MM.1S (cell line): ENCODE measurements around the gene CETP.

Source experiments
- EZH2 ChIP-seq: fragments of 300-600 bp; sonication (generic); optimal IDR thresholded peaks from 2 replicates; pipeline ENCODE3; 2017; ENCODE audit warnings: low read depth, mild to moderate bottlenecking, antibody characterized with exemption, low read length, mixed read lengths
- EZH2phosphoT487 ChIP-seq: fragments of 300-600 bp; sonication (generic); IDR thresholded peaks from 2 replicates; pipeline ENCODE4 v1.6.1; 2018; ENCODE audit warnings: antibody characterized with exemption, low read length
- TF ChIP-seq, protein P1 (sequence below): fragments of 300-600 bp; sonication (generic); IDR thresholded peaks from 2 replicates; pipeline ENCODE4 v1.5.1; 2016; ENCODE audit warnings: antibody characterized with exemption, low read length, mixed read lengths

GRCh38 chr16:57032346-57032745 lies 70.6 kb downstream of the CETP start:
- TF ChIP-seq, protein P1, sequence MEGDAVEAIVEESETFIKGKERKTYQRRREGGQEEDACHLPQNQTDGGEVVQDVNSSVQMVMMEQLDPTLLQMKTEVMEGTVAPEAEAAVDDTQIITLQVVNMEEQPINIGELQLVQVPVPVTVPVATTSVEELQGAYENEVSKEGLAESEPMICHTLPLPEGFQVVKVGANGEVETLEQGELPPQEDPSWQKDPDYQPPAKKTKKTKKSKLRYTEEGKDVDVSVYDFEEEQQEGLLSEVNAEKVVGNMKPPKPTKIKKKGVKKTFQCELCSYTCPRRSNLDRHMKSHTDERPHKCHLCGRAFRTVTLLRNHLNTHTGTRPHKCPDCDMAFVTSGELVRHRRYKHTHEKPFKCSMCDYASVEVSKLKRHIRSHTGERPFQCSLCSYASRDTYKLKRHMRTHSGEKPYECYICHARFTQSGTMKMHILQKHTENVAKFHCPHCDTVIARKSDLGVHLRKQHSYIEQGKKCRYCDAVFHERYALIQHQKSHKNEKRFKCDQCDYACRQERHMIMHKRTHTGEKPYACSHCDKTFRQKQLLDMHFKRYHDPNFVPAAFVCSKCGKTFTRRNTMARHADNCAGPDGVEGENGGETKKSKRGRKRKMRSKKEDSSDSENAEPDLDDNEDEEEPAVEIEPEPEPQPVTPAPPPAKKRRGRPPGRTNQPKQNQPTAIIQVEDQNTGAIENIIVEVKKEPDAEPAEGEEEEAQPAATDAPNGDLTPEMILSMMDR = no peak
- TF ChIP-seq EZH2phosphoT487 (no peak), EZH2 (no peak)
